NCI-H345 treated with DMSO at 0.1 percent for 48 hours (cell line): ENCODE results near the gene RAB11FIP3.

Source experiments
- DNase-seq: peaks from one replicate; lab custom pipeline; 2025; ENCODE audit not compliant: unreplicated experiment; lab: John Stamatoyannopoulos, UW

Gene RAB11FIP3

GRCh38 chr16:551210-551609, 125.8 kb downstream of the RAB11FIP3 start:
- DNase-seq: no peak

GRCh38 chr16:552171-552570, 126.7 kb downstream of the RAB11FIP3 start:
- DNase-seq: no peak

GRCh38 chr16:553601-554296, 128.3 kb downstream of the RAB11FIP3 start:
- DNase-seq: no peak

- no peak for DNase-seq
Measured at GRCh38 chr16:554297-554621, 128.8 kb downstream of the RAB11FIP3 start.

GRCh38 chr16:554640-555365, 129.4 kb downstream of the RAB11FIP3 start:
- DNase-seq: no peak

GRCh38 chr16:555528-556473, 130.4 kb downstream of the RAB11FIP3 start:
- DNase-seq: no peak

- DNase-seq: no peak
Measured at GRCh38 chr16:556474-557173, 131.2 kb downstream of the RAB11FIP3 start.

GRCh38 chr16:557463-558297, 132.2 kb downstream of the RAB11FIP3 start:
- no peak for DNase-seq

- no peak for DNase-seq
Measured at GRCh38 chr16:558298-559020, 133.0 kb downstream of the RAB11FIP3 start.

- DNase-seq: no peak
Measured at GRCh38 chr16:559021-559380, 133.6 kb downstream of the RAB11FIP3 start.

GRCh38 chr16:559411-560203, 134.2 kb downstream of the RAB11FIP3 start:
- no peak for DNase-seq

GRCh38 chr16:560204-560700, 134.8 kb downstream of the RAB11FIP3 start, which contains the start of gene PRR35:
PRR35 (plus strand) TSS chr16:560394; CDS start chr16:563295, 2,901 bp downstream.
- DNase-seq: no peak

GRCh38 chr16:560701-561412, 135.4 kb downstream of the RAB11FIP3 start:
- no peak for DNase-seq

- no peak for DNase-seq
Measured at GRCh38 chr16:561413-561794, 136.0 kb downstream of the RAB11FIP3 start.

- DNase-seq: no peak
Measured at GRCh38 chr16:561957-562938, 136.8 kb downstream of the RAB11FIP3 start.

GRCh38 chr16:563072-563644, 137.7 kb downstream of the RAB11FIP3 start:
- DNase-seq: no peak
